Kidney (tissue), 14 donors: ENCODE measurements around the gene ALPG. TPM values are rescaled to one million over a fixed set of nuclear protein-coding genes. Genes with fewer than 3 reads are reported as not detected.
"Not testable (repeated sequence)": the region's sequence is repeated elsewhere in the genome, so short reads cannot be mapped to it uniquely, and the experiment has no call there.

Source experiments
- DNase-seq, 5 donors: peaks; one replicate each; pipeline ENCODE4 v3.0.0-alpha.2; 2013 to 2020
- FAIRE-seq: peaks from 2 replicates; lab custom pipeline; 2012; peaks lifted over from hg19 to GRCh38; lab: Jason Lieb, UNC
- H3K27ac ChIP-seq, 2 donors: one replicate each; pipeline ENCODE4 v1.7.0; 2013; ENCODE audit warnings: low read depth in 2 of 2, low read length in 2 of 2, inconsistent platforms in 1 of 2
- H3K27me3 ChIP-seq: one replicate; pipeline ENCODE4 v1.7.1; 2013; ENCODE audit warnings: low read length, inconsistent platforms; ENCODE audit not compliant: control insufficient read depth, insufficient read depth
- H3K36me3 ChIP-seq, 3 donors: one replicate each; pipeline versions ENCODE4 v1.7.0 to v1.7.1; 2013; ENCODE audit warnings: low read length in 3 of 3, control low read depth in 1 of 3, inconsistent platforms in 1 of 3; ENCODE audit not compliant: insufficient read depth in 3 of 3, control insufficient read depth in 2 of 3
- H3K4me1 ChIP-seq, 3 donors: one replicate each; pipeline versions ENCODE4 v1.7.0 to v1.7.1; 2013; ENCODE audit warnings: low read length in 3 of 3, inconsistent platforms in 1 of 3, low read depth in 1 of 3; ENCODE audit not compliant: control insufficient read depth in 2 of 3, insufficient read depth in 2 of 3
- H3K4me3 ChIP-seq, 3 donors: one replicate each; pipeline versions ENCODE4 v1.7.0 to v1.8.1; 2013; ENCODE audit warnings: low read length in 3 of 3, control low read depth in 1 of 3, inconsistent platforms in 1 of 3
- H3K9ac ChIP-seq, 3 donors: one replicate each; pipeline versions ENCODE4 v1.7.0 to v1.7.1; 2013; ENCODE audit warnings: low read length in 3 of 3, control low read depth in 1 of 3, inconsistent platforms in 1 of 3
- H3K9me3 ChIP-seq, 3 donors: one replicate each; pipeline versions ENCODE4 v1.7.0 to v1.7.1; 2013; ENCODE audit warnings: low read length in 3 of 3, control low read depth in 1 of 3, inconsistent platforms in 1 of 3; ENCODE audit not compliant: control insufficient read depth in 2 of 3, insufficient read depth in 1 of 3
- intact Hi-C: fragments of 100-400 bp; cut with DNase I; formaldehyde crosslinking; loops from one replicate; pipeline ENCODE4 v1.11.1; 2022
- polyA plus RNA-seq: library from polyadenylated mRNA; stranded (reverse); fragments of 350-450 nt; fragmentation: Illumina TruSeq; extraction: RNeasy Lipid Tissue Mini Kit (QIAGEN cat#74804); gene quantifications from one replicate; pipeline ENCODE4 v1.2.3, GENCODE V29; 2014; ENCODE audit warnings: low read depth, low replicate concordance; ENCODE audit not compliant: insufficient read depth
- total RNA-seq: library from RNA; stranded (reverse); fragmentation: NEBNext Ultra II Directional; extraction: Animal tissue kit (Norgen Biotek cat#: 25700); gene quantifications from one replicate; pipeline ENCODE4 v1.2.1, GENCODE V29; 2021
- TF ChIP-seq, protein P1 (sequence below): IDR thresholded peaks from 3 replicates; pipeline ENCODE4 v1.5.1; 2012; ENCODE audit warnings: mild to moderate bottlenecking, moderate library complexity, borderline replicate concordance; ENCODE audit not compliant: insufficient read depth; ENCODE audit errors: extremely low read depth
- donor health status: control.
- donor health status: control.
- donor health status: control.
- donor health status: control.
- donor health status: control.
- donor health status: DM: yes; HTN: yes; CAD: no.
- donor health status: Normal renal cell carcinoma (clear cell type).

Gene ALPG
- total and polyA plus RNA-seq, 2 donors from 2014 or later = not detected

DNA sequence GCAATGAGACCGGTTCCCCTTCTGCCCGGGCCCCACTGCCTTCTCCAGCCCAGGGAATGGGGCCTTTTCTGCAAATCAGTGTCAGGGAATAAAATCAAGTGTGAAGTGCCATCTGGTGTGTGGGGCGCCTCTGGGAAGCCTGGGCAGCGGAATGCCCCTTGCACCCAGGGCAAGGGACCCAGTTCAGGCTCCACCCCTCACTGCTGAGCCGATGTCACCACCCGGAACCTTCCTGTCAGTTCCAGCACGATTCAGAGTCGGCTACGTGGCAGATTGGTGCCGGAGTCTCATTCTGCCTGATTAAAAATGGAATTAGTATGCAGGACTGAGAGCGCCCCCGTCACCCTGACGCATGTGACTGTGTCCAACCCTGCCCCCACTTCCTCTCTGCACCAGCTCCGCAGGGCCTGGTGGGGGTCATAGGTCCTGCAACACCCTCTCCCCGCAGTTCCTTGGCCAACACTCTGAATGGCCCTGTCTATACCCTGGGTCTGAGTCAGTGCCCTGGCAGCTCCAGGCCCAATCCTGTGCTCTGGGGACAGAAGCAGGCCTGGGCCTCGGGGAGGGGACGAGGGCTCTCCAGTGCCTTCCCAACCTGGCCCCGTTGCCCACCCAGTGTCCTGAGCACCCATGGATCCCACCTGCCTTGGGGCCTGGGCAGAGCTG, 41.1 kb downstream of the ALPG start:
- Histone ChIP-seq H3K4me1 (peaks cover 0 to 8% (median 3%) of the 10 kb centered on the region in 3 donors), H3K9me3 (no peaks in the 10 kb centered on the region), H3K4me3 (no peak overlapping the region), H3K27me3 (no peaks in the 10 kb centered on the region), H3K36me3 (no peaks in the 10 kb centered on the region), H3K9ac (no peak overlapping the region), H3K27ac (peak overlapping the region; percentile 68 to 69)
- DNase-seq (peak; percentile 34 to 71 (median 47)), FAIRE-seq (no peak)
- intact Hi-C loops = no loop called here
- TF ChIP-seq, protein P1, sequence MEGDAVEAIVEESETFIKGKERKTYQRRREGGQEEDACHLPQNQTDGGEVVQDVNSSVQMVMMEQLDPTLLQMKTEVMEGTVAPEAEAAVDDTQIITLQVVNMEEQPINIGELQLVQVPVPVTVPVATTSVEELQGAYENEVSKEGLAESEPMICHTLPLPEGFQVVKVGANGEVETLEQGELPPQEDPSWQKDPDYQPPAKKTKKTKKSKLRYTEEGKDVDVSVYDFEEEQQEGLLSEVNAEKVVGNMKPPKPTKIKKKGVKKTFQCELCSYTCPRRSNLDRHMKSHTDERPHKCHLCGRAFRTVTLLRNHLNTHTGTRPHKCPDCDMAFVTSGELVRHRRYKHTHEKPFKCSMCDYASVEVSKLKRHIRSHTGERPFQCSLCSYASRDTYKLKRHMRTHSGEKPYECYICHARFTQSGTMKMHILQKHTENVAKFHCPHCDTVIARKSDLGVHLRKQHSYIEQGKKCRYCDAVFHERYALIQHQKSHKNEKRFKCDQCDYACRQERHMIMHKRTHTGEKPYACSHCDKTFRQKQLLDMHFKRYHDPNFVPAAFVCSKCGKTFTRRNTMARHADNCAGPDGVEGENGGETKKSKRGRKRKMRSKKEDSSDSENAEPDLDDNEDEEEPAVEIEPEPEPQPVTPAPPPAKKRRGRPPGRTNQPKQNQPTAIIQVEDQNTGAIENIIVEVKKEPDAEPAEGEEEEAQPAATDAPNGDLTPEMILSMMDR = no peak

DNA sequence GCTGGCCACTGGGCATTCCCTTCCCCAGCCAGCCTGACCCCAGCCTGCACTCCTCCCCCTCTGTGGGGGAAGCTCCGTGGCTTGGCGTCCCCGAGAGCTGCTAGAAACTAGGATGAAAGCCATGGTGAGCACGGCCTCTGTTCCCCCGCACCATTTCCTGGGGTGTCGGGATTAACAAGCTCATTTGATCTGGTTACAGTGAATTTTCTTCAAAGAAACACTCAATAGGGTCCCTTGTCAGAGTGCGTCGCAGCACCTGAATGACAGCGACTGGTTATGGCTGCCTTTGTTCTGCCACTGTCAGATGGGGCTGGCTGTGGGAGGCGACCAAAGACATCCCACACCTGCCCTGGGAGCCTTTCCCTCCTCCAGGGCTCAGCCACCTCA, 41.7 kb downstream of the ALPG start:
- intact Hi-C loops = no loop called here
- no peak for FAIRE-seq
- Histone ChIP-seq H3K9ac (no peak overlapping the region), H3K27me3 (no peaks in the 10 kb centered on the region), H3K27ac (peak overlapping the region; percentile 68 to 69), H3K4me3 (no peak overlapping the region), H3K36me3 (no peaks in the 10 kb centered on the region), H3K9me3 (no peaks in the 10 kb centered on the region), H3K4me1 (peaks cover 0 to 8% (median 3%) of the 10 kb centered on the region in 3 donors)
- peak in 3 of 5 donors; percentile 28 to 57 (median 33) for DNase-seq
- TF ChIP-seq, protein P1 = no peak

DNA sequence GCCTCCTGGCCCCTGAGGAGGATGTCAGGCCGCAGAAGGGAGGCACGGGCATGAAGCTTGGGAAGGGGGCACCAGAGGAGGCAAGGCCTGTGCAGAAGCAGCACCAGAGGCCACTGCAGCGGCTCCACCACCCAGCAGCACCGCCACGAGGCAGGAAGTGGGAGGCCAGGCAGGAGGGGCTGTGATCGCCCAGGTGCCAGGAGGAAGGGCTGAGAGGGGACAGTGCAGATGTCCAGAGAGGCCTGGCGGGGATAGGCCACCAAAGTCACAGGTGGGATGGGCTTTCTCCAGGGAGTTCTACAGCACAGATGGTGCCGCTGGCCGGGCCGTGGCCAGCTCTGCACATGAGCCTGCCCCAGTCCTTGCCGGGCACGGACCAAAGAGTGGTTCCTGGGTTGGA, 43.3 kb downstream of the ALPG start:
- intact Hi-C loops = no loop called here
- Histone ChIP-seq H3K4me3 (no peak overlapping the region), H3K27me3 (no peaks in the 10 kb centered on the region), H3K36me3 (no peaks in the 10 kb centered on the region), H3K9me3 (no peaks in the 10 kb centered on the region), H3K27ac (no peak overlapping the region), H3K9ac (no peak overlapping the region), H3K4me1 (peaks cover 0 to 8% (median 0%) of the 10 kb centered on the region in 3 donors)
- DNase-seq (peak in 1 of 5 donors; percentile 43), FAIRE-seq (no peak)
- TF ChIP-seq, protein P1 = no peak

DNA sequence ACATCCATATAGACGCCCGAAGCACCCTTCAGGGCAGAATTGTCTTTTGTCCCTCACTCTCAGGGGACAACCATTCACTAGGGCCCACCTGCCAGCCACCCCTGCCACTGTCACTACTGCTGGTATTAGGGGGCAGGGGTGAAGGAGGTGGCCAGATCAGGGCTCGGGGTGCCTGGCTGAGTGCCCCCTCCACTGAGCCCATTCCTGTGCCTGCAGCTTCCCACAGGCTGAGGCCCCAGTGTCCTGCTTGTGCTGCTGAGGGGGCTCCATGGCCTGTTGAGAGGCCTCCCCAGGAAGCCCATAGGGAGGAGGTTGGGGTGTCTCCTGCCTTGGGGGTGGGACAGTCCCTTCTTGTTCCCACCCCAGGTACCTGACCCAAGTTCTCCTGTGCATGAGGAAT, 45.0 kb downstream of the ALPG start:
- H3K27ac ChIP-seq, H3K9ac ChIP-seq, H3K36me3 ChIP-seq, FAIRE-seq, H3K4me3 ChIP-seq, H3K9me3 ChIP-seq, H3K4me1 ChIP-seq, H3K27me3 ChIP-seq, intact Hi-C loops: not testable (repeated sequence)
- peak in 1 of 5 donors; percentile 19 for DNase-seq
